SK-N-SH (cell line): ENCODE data around the gene CFAP97D1. TPM values are rescaled to one million over a fixed set of nuclear protein-coding genes. Genes with fewer than 3 reads are reported as not detected.

Experiments used
- CTCF ChIA-PET: fragments of 300-600, 350-600 bp; formaldehyde crosslinking; extraction: SDS; loops from one replicate; lab custom pipeline; 2021; lab: Yijun Ruan, JAX
- POLR2A ChIA-PET: fragments of 350-600 bp; sonication (Branson Sonifier 250); formaldehyde crosslinking; extraction: SDS; loops from one replicate; lab custom pipeline; 2020; ENCODE audit warnings: antibody characterized with exemption, inconsistent platforms; lab: Yijun Ruan, JAX
- DNase-seq: peaks from one replicate; pipeline ENCODE4 v3.0.0; 2012
- H2AFZ ChIP-seq: fragments of 200-600 bp; sonication (generic); 2 replicates; pipeline ENCODE4 v1.8.1; 2016; ENCODE audit warnings: antibody characterized with exemption, mild to moderate bottlenecking, low read depth
- H3F3A ChIP-seq: fragments of 200-600 bp; sonication (generic); replicated peaks from 2 replicates; pipeline ENCODE3; 2016; ENCODE audit warnings: antibody characterized with exemption, mild to moderate bottlenecking; ENCODE audit not compliant: insufficient read depth
- H3K27ac ChIP-seq, 2 experiments: fragments of 200-500 bp in 1 of 2; fragments of 200-600 bp in 1 of 2; sonication (Bioruptor generic) in 1 of 2; sonication (generic), shearing (Covaris generic) in 1 of 2; 2 replicates each; pipeline versions ENCODE4 v1.5.1 to v1.6.1; 2014 to 2016; ENCODE audit warnings: low read depth in 2 of 2, inconsistent platforms in 1 of 2, low read length in 1 of 2, mild to moderate bottlenecking in 1 of 2, mixed read lengths in 1 of 2
- H3K27me3 ChIP-seq: fragments of 200-600 bp; sonication (generic), shearing (Covaris generic); 2 replicates; pipeline ENCODE4 v1.6.1; 2016; ENCODE audit warnings: mixed run types; ENCODE audit not compliant: insufficient read depth
- H3K36me3 ChIP-seq, 2 experiments: fragments of 200-500 bp in 1 of 2; fragments of 200-600 bp in 1 of 2; sonication (Bioruptor generic) in 1 of 2; sonication (generic) in 1 of 2; replicated peaks in 1 of 2; 2 replicates each; pipeline versions ENCODE3 to v1.5.1; 2014 to 2016; ENCODE audit warnings: low read length in 1 of 2, mild to moderate bottlenecking in 1 of 2; ENCODE audit not compliant: insufficient read depth in 2 of 2, control insufficient read depth in 1 of 2
- H3K4me1 ChIP-seq, 2 experiments: fragments of 200-500 bp in 1 of 2; fragments of 200-600 bp in 1 of 2; sonication (Bioruptor generic) in 1 of 2; sonication (generic), shearing (Covaris generic) in 1 of 2; 2 replicates each; pipeline versions ENCODE4 v1.5.1 to v1.6.1; 2014 to 2016; ENCODE audit warnings: low read depth in 1 of 2, low read length in 1 of 2, mixed run types in 1 of 2; ENCODE audit not compliant: insufficient read depth in 2 of 2, control insufficient read depth in 1 of 2
- H3K4me2 ChIP-seq: fragments of 200-600 bp; sonication (generic), shearing (Covaris generic); 2 replicates; pipeline ENCODE4 v1.6.1; 2017; ENCODE audit warnings: mixed run types
- H3K4me3 ChIP-seq, 2 experiments: fragments of 200-500 bp in 1 of 2; fragments of 200-600 bp in 1 of 2; sonication (Bioruptor generic) in 1 of 2; sonication (generic), shearing (Covaris generic) in 1 of 2; 2 replicates each; pipeline versions ENCODE4 v1.5.1 to v1.8.1; 2014 to 2016; ENCODE audit warnings: low read depth in 2 of 2, inconsistent platforms in 1 of 2, low read length in 1 of 2, mild to moderate bottlenecking in 1 of 2, mixed read lengths in 1 of 2, moderate library complexity in 1 of 2
- H3K79me2 ChIP-seq: fragments of 200-600 bp; sonication (generic); 2 replicates; pipeline ENCODE4 v1.8.1; 2017; ENCODE audit warnings: mild to moderate bottlenecking; ENCODE audit not compliant: insufficient read depth
- H3K9ac ChIP-seq: fragments of 200-600 bp; sonication (generic); 2 replicates; pipeline ENCODE4 v1.6.1; 2017; ENCODE audit warnings: mixed run types
- H3K9me2 ChIP-seq: fragments of 200-600 bp; sonication (generic); 2 replicates; pipeline ENCODE4 v1.6.1; 2017; ENCODE audit warnings: mixed run types
- H3K9me3 ChIP-seq: fragments of 200-600 bp; sonication (generic); 2 replicates; pipeline ENCODE4 v1.6.1; 2017; ENCODE audit warnings: mixed run types, mild to moderate bottlenecking, moderate library complexity
- H4K20me1 ChIP-seq: fragments of 200-600 bp; sonication (generic); 2 replicates; pipeline ENCODE4 v1.6.1; 2017; ENCODE audit warnings: mild to moderate bottlenecking, mixed run types; ENCODE audit not compliant: insufficient read depth
- ELF1 ChIP-seq: IDR thresholded peaks from 2 replicates; pipeline ENCODE4 v1.4.0; 2012
- FOXJ3 ChIP-seq: sonication (generic); formaldehyde crosslinking; IDR thresholded peaks from 2 replicates; pipeline ENCODE4 v1.5.1; 2020; ENCODE audit warnings: mild to moderate bottlenecking, missing genetic modification reagents
- GABPA ChIP-seq: IDR thresholded peaks from 2 replicates; pipeline ENCODE4 v1.4.0; 2012; ENCODE audit warnings: low read depth, mild to moderate bottlenecking
- GATA2 ChIP-seq: sonication (generic); formaldehyde crosslinking; IDR thresholded peaks from 2 replicates; pipeline ENCODE4 v1.5.0; 2020; ENCODE audit warnings: mild to moderate bottlenecking, missing genetic modification reagents
- MAX ChIP-seq: IDR thresholded peaks from 2 replicates; pipeline ENCODE4 v1.4.0; 2012; ENCODE audit warnings: low read depth
- PBX3 ChIP-seq: IDR thresholded peaks from 2 replicates; pipeline ENCODE4; 2012
- POLR2AphosphoS5 ChIP-seq: IDR thresholded peaks from 2 replicates; pipeline ENCODE4 v1.6.1; 2012; ENCODE audit warnings: low read depth, low read length
- TCF12 ChIP-seq: IDR thresholded peaks from 2 replicates; pipeline ENCODE4 v1.4.0; 2012
- YY1 ChIP-seq: IDR thresholded peaks from 2 replicates; pipeline ENCODE4 v1.4.0; 2012; ENCODE audit warnings: low read depth, mild to moderate bottlenecking
- WGBS: methylation state at CpG from one replicate; pipeline ENCODE4 v1.1.6; 2017; ENCODE audit warnings: low lambda C conversion rate; 5-methylcytosine and 5-hydroxymethylcytosine counted together
- polyA plus RNA-seq, 3 experiments: library from polyadenylated mRNA; depleted of rRNA; stranded (reverse); fragments of >200 nt; gene quantifications; 2 replicates each; pipeline ENCODE4 v1.2.3, GENCODE V29; 2012
- TF ChIP-seq, protein P1 (sequence below): IDR thresholded peaks from 2 replicates; pipeline ENCODE4 v1.4.0; 2012; ENCODE audit warnings: low read depth, borderline replicate concordance
- TF ChIP-seq, protein P2 (sequence below): fragments of 150-350 bp; IDR thresholded peaks from 2 replicates; pipeline ENCODE4 v1.6.1; 2016; ENCODE audit warnings: mild to moderate bottlenecking, low read depth, low read length
- TF ChIP-seq, protein P3 (sequence below): fragments of 150-350 bp; IDR thresholded peaks from 2 replicates; pipeline ENCODE4 v1.6.1; 2017; ENCODE audit warnings: antibody characterized with exemption, low read length, low read depth, borderline replicate concordance
- TF ChIP-seq, protein P4 (sequence below): IDR thresholded peaks from 2 replicates; pipeline ENCODE4 v1.4.0; 2012; ENCODE audit warnings: low read depth, borderline replicate concordance

The CFAP97D1 gene
- polyA plus RNA-seq, 1 of the 3 experiments (the other 2 are of a cell fraction): 0.02 TPM

DNA sequence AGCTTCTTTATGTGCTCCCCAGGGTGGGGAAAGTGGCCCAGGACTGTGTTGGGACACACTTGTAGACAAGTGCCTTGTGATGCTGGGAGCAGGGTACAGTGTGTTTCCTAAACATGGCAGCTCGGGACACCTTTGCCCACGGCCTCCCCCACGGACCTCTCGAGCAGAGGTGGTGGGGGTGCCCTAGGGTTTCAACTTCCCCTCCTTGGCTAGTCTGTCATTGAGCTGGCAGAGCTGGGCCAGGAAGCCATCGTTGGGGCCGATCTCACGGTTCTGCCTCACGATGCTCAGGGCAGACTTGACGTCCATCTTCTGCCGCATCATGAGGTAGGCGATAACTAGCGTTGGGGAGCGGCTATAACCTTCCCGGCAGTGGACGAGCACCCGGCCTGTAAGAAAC lies 10.8 kb upstream of the CFAP97D1 start (continued):
- TF ChIP-seq, protein P1, sequence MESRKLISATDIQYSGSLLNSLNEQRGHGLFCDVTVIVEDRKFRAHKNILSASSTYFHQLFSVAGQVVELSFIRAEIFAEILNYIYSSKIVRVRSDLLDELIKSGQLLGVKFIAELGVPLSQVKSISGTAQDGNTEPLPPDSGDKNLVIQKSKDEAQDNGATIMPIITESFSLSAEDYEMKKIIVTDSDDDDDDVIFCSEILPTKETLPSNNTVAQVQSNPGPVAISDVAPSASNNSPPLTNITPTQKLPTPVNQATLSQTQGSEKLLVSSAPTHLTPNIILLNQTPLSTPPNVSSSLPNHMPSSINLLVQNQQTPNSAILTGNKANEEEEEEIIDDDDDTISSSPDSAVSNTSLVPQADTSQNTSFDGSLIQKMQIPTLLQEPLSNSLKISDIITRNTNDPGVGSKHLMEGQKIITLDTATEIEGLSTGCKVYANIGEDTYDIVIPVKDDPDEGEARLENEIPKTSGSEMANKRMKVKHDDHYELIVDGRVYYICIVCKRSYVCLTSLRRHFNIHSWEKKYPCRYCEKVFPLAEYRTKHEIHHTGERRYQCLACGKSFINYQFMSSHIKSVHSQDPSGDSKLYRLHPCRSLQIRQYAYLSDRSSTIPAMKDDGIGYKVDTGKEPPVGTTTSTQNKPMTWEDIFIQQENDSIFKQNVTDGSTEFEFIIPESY: no peak
- TF ChIP-seq YY1 (no peak), GATA2 (CRISPR knock-in tag) (no peak), FOXJ3 (CRISPR knock-in tag) (no peak), ELF1 (no peak), TCF12 (no peak)
- TF ChIP-seq, protein P2, sequence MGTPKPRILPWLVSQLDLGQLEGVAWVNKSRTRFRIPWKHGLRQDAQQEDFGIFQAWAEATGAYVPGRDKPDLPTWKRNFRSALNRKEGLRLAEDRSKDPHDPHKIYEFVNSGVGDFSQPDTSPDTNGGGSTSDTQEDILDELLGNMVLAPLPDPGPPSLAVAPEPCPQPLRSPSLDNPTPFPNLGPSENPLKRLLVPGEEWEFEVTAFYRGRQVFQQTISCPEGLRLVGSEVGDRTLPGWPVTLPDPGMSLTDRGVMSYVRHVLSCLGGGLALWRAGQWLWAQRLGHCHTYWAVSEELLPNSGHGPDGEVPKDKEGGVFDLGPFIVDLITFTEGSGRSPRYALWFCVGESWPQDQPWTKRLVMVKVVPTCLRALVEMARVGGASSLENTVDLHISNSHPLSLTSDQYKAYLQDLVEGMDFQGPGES: no peak
- TF ChIP-seq, all 33 proteins: peak for 0

DNA sequence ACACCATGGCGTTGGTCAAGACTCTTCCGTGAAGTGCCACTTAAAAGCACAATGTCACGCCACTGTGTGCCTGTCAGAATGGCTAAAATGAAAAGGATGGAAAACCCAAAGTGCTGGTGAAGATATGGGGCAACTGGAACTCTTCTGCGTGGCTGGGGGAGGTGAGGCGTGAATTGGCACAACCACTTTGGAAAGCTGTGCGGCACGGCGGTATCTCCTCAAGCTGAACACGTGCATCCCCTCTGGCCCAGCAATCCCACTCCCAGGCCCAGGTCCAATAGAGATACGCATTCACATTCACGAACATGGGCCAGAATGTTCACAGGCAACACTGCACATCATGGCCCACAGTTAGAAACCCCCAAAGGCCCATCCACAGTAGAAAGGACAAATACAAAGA lies 10.4 kb upstream of the CFAP97D1 start:
- CTCF ChIA-PET: interaction anchor here (1.0 to 3.2 kb wide), 3 partner anchors 10 to 191 kb away, joined by 3 to 19 read pairs (median 3); no protein-coding TSS in a partner anchor

More for the DNA sequence above, 10.4 kb upstream of the CFAP97D1 start:
- no peaks in the 10 kb centered on the region for H3K9me3 ChIP-seq
- H3K4me1 ChIP-seq: no peaks in the 10 kb centered on the region
- DNase-seq: no peak
- no peak overlapping the region for H3K4me2 ChIP-seq
- 95% methylated on average over 11 of the region's 11 CpGs for WGBS
- peaks cover 22% of the 10 kb centered on the region for H3F3A ChIP-seq
- H3K9ac ChIP-seq: no peak overlapping the region
- H4K20me1 ChIP-seq: no peaks in the 10 kb centered on the region
- no peak for TF ChIP-seq GABPA
- no peak for TF ChIP-seq MAX
- no peak for TF ChIP-seq PBX3
- TF ChIP-seq, protein P3, sequence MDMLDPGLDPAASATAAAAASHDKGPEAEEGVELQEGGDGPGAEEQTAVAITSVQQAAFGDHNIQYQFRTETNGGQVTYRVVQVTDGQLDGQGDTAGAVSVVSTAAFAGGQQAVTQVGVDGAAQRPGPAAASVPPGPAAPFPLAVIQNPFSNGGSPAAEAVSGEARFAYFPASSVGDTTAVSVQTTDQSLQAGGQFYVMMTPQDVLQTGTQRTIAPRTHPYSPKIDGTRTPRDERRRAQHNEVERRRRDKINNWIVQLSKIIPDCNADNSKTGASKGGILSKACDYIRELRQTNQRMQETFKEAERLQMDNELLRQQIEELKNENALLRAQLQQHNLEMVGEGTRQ: no peak
- no peak for TF ChIP-seq POLR2AphosphoS5
- TF ChIP-seq, protein P4, sequence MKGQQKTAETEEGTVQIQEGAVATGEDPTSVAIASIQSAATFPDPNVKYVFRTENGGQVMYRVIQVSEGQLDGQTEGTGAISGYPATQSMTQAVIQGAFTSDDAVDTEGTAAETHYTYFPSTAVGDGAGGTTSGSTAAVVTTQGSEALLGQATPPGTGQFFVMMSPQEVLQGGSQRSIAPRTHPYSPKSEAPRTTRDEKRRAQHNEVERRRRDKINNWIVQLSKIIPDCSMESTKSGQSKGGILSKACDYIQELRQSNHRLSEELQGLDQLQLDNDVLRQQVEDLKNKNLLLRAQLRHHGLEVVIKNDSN: no peak
- TF ChIP-seq, all 33 proteins: peak for 0
- Histone ChIP-seq H3K27me3 (no peaks in the 10 kb centered on the region), H3K4me3 (no peak overlapping the region), H2AFZ (no peak overlapping the region), H3K36me3 (peaks cover 39 to 58% of the 10 kb centered on the region in 2 experiments), H3K27ac (no peak overlapping the region), H3K79me2 (peaks cover 13% of the 10 kb centered on the region), H3K9me2 (no peaks in the 10 kb centered on the region)
- POLR2A ChIA-PET: interaction anchor here (0.8 kb wide), 1 partner anchor 9 kb away, joined by 3 read pairs; the partner anchor contains the start of gene DUSP3
